DLD1 (cell line): ENCODE data around the gene HIPK2.

ENCODE experiments used
- in situ Hi-C: cut with HindIII; loops from 2 replicates; pipeline ENCODE4 v1.10.0; 2017; ENCODE audit warnings: low sequenced_read_pairs

Gene HIPK2

DNA sequence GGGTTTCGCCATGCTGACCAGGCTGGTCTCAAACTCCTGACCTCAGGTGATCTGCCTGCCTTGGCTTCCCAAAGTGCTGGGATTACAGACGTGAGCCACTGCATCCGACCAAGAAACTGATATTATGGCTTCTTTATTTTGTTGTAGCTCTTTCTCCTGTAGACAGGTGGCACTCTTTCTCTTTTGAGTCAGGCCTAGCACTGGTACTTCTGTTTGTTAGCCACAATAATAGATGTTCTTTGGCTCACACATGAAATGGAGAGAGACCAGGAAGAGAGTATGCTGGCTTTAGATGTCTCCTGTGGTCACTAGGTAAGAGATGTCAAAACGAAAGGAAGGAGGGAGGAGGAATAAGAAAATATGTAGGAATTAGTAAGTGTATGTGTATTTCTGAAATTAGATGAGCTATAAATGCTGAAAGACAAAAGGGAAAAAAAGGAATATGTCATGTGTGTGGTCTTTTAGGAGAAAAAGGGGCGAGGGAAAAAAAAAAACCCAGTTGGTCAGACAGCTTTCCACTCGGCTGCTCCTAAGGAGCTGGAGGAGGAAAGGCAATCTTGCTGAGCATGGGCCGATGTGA, 175.6 kb downstream of the HIPK2 start:
- in situ Hi-C loops: loop anchor here (5.0 kb wide), 2 partner anchors 40 to 410 kb away; no protein-coding TSS in a partner anchor

GRCh38 chr7:139601176-139601575, 176.6 kb downstream of the HIPK2 start:
- in situ Hi-C loops: loop anchor here (5.0 kb wide), 2 partner anchors 39 to 411 kb away; no protein-coding TSS in a partner anchor

GRCh38 chr7:139600306-139600705, 177.5 kb downstream of the HIPK2 start:
- in situ Hi-C loops: loop anchor here (5.0 kb wide), 2 partner anchors 38 to 412 kb away; no protein-coding TSS in a partner anchor

DNA sequence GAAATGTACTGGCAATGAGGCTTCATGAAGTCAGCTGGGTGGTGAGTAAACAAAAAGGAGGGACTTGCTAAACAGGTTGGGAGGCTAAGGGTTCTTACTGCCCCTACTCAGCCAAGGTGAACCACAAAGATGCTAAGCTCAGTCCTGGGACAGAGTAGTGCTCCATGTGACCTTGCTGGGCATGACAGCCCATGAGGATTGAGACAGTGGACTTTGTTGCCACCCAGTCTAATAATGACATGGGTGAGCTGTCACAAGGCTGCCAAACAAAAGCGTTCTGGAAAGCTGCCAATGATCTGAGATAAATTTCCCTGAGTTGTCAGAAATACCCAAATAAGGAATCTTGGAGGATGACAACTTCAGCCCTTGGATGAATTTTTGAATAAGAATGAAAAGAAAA, 179.2 kb downstream of the HIPK2 start:
- in situ Hi-C loops: no loop called here

DNA sequence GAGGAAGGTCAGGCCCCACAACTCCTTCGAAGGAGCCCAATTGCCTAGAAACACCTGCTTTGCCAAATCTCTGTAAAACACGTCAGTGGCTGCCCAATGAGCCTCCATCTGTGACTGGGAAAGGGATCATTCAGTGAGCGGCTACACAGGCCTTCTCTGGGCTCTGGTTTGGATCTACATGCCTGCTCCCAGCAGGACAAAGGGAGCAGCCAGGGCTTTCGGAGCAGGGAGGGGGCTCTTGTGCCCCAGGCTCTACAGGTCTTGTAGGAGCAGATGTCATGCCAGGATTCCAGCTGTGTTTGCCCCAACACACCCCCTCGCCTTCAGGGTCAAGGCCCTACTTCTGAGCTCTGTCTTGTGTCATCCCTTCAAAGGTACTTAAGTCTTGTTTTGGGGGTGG, 180.8 kb downstream of the HIPK2 start:
- in situ Hi-C loops: no loop called here

DNA sequence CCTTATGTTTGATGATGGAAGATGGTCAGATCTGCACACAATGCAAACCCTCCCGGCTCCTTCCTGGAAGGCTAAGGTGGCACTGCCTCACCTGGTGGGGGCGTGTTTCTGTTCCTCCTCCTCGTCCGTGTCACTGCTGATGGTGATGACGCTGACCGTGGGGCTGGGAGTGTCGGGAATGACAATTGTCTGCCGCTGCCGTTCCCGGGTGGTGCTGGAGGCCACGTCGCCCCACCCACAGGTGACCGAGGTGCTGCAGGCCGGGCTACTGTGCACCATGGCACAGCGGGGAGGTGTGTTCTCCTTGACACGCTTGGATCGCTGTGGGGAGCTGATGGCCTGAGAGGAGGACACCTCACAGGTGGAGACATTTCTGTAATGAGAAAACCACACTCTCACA, 181.2 kb downstream of the HIPK2 start:
- in situ Hi-C loops: no loop called here

GRCh38 chr7:139595806-139596205, 182.0 kb downstream of the HIPK2 start:
- in situ Hi-C loops: no loop called here

DNA sequence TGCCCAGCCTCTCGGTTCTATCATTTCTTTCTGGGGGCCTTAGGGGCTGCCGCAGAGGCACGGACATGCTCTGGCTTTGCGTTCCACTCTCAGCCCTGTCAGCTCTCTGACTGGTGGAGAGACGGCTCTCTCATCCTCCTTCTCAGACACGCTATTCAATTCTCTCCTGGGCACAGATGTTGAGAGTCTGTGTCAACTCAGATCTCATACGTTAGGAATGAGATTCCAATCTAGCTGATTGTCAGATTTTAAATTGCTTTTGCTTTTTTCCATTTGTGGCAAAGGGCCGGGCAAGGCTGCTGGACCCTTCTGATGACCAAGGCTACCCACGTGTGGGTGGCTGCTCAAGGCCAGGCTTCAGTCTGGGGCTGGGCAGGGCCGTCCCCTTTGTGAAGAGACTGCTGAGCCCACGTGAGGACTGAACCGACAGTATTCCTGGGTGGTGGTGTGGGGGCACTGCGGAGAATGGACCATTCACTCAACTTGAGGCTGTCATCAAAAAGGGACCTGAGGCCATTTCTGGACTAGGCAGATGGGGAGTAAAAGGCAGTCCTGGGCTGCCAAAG, 182.8 kb downstream of the HIPK2 start:
- in situ Hi-C loops: no loop called here

DNA sequence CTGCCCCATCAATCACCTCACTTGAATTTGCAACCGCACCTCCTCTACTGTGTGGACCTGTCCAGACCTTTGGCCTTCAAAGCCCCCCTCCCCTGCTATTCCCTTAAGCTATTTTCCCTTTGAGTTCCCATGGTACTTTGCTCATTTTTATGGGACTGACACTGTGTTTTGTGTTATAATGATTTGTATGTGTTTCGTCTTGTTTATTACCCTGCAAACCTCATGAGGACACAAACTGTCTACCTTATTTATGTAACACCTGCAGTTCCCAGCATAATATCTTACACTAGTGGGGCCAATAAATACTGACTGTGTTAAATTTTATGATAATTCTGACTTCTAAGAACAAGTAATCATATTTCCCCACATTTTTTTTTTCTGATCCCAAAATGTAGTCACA, 183.7 kb downstream of the HIPK2 start:
- in situ Hi-C loops: no loop called here

DNA sequence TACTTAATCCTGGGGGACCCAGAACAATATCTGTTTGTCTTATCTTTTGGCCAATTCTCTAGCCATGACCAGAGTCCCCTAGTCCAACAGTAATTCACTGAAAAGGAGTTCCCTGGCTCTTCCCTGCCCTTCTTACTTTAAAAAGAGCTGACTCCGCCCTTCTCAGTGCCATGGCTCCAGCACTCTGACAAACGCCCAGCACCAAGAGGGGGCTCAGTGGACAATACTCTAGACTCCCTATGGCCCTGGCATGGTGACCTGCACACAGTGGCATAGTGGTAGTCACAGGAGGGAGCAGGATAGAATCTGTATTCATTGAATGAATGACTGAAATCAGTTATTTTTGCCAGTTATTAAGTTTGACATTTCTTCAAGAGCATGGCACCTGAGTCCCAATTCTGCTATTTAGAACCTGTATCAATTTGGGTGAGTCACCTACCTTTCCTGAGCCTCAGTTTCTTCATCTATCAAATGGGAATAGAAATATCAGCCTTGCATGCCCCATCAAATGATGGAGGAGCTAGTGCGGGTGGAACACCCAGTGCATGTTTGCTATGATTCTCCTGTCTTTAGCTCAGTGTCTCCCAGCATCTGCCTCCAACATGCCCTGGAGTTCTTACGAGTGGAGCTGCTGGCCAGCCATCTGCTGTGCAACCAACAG, 184.9 kb downstream of the HIPK2 start:
- in situ Hi-C loops: no loop called here

DNA sequence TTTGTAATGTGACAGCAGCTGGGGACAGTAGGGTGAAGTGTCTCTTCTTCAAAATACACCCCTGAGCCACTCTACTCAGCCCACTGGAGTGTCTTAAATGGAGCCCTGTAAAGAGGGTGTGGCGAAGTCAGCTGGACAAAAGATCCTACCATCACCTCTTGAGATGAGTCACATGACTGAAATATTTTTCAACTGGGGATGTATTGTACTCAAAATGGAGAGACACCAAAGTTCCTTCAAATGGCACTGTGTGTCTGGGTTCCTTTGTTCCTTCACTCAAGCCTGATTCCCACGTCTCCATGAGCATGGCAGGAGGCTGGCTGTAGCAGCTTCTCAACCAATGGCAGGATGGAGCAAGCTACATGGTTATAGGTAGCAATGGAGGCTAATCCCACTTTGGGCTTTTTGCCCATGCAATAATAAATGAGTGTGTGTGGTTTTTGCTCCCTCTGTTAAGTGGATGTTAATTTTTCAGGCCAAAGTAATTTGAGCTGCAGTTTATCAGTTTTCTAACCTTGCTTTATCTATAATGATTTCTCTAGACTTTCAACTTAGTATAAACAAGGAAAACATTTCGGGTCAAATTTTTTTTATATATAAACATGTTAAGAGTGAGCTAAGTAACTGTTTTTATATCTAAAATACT, 186.1 kb downstream of the HIPK2 start:
- in situ Hi-C loops: no loop called here

- in situ Hi-C loops: no loop called here
Observed at GRCh38 chr7:139589474-139589873, 188.3 kb downstream of the HIPK2 start.

DNA sequence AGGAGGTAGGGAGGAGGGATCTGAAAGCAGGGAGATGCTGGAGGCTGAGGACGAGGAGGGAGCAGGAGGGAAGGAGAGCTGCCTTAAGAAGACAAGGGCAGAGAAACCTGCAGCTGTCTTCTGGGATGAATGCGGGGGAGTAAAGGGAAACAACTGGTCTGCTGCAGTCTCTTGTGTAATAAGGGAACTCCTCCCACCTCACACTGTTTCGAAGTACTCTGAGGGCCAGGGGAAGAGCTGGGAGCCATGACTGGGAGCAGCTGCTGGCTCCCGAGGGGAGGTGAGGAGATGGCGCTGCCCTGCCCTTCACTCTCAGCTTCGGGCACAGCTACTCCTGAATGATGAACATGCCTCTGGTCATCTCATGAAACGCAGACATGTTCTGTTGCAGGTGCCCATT, 189.2 kb downstream of the HIPK2 start:
- in situ Hi-C loops: no loop called here

DNA sequence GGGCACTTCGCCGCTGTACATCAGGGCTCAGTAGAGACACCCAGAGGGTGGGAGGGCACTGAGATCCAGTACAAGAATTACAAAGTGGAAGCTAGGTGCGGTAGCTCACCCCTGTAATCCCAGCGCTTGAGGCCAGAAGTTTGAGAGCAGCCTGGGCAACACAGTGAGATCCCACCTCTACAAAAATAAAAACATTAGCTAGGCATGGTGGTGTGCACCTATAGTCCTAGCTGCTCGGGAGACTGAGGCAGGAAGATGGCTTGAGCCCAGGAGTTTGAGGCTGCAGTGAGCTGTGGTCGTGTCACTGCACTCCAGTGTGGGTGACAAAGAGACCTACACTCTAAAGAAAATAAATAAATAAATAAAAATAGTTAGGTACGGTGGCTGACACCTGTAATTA, 190.3 kb downstream of the HIPK2 start:
- in situ Hi-C loops: no loop called here

GRCh38 chr7:139586286-139586685, 191.5 kb downstream of the HIPK2 start:
- in situ Hi-C loops: no loop called here

DNA sequence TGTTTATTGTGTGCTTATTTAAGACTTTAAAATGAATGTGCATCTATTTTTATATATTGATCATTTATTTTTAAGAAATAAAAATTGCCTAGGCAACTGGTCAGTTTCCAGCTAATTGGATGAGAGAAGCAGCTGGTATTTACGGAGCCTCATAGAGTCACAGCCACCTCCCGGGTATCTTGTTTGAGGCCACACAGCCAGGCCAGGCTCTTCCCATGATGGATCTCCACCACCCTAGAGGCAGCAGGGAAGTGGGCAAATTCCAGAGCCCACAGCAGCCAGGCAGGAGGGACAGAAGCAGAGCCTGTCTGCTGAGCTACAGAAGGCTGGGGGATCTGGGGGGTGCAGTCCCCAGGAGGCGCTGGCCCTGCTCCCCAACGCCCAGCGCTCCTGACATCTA, 192.8 kb downstream of the HIPK2 start:
- in situ Hi-C loops: no loop called here

DNA sequence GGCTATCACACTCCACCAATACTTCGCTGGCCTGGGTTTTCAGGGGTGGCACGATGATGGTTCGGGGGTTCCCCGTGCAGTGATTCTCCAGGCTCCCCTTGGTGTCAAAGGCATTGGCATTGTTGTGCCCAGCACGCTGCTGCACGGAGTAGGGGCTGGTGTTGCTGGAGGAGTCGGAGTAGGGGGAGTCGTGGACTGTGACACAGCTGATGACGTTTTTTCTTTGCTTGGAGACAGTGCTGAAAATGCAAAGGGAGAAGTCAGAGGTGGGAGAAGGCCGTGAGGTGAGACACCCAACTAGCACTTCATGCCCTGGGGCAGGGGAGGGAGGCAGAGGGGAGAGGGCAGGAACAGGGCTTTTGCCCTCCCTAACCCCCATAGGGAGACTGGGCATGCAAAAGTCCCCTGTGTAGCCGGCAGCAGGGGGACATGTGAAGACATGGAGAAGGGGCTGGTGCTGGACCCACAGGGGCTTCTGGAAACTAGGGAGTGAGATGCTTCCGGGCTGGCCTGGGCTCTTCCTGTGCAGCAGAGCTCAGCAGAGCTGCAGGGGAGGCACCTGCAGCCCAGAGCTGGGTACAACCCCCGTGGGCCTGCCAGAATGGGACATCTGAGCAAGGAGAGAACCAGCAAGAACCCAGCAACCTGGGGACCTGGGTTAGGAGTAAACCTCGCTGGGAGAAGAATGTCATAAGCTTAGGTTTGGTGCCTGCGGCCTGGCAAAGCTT, 193.8 kb downstream of the HIPK2 start:
- in situ Hi-C loops: no loop called here

DNA sequence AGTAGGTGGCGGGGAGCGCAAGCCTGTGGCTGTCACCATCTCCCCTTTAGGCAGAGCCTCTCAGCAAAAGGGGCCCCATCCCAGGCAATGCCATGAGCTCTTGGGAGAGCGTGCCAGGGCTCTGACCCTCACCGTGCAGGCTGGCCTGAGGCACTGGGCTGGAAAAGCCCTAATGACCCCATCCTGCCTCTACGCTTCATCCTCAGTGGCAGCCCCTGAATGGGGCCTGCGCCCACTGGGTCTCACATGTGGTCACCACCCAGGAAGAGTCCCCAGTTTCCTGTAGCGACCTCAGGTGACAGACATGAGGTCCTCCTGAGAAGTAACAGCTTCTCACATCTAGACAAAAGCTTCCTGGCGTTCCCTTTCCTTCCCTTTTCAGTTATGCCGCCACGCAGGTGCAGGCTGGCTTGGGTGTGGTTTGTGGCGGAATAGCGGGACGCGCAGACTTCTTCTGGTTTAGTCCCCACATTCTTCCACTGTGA, 195.1 kb downstream of the HIPK2 start:
- in situ Hi-C loops: no loop called here

DNA sequence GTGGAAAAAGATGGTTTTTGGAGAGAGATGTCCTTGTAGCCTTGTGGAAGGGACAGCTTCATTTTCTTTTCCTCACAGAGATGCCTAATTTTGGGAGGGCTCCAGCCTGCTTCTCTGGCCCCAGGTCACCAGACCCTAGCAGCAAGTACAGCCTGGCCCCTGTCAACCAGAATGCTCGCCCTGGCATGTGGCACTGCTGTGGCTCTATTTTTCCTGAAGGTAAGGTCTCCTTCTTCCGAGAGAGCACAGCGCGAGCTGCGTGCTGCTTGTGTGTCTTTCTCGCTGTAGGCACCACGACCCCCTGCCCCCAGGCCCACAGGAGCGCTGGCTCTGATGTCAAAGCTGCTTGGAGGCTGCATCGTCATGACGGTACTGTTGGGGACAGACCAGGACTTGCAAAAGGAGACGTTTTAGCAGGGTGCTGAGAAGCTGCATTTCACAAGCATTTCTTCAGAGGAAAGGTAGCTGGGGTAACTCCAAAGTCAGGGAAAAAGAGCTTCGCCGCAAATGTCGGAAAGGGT, 195.6 kb downstream of the HIPK2 start:
- in situ Hi-C loops: no loop called here

DNA sequence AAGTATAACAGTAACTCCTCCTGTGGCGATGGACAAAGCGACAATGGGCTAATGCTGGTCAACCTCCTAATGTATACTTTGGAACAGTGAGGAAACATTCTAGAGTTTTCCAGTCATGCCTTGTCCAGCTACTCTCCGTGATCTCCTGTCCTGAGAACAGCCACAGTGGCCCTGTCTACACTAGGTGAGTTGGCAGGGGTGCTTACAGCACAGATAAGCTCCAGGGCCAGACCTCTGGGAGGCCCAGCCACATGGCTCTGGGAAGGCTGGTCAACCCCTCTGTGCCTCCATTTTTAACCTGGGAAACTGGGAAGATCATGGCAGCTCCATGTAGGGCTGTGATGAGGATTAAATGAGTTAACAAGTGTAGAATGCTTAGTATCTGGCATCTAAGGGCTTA, 197.4 kb downstream of the HIPK2 start:
- in situ Hi-C loops: no loop called here
